ENCODE measurements around the gene BPI. TPM values are rescaled to one million over a fixed set of nuclear protein-coding genes. Genes with fewer than 3 reads are reported as not detected.
"Not testable (repeated sequence)": the region's sequence is repeated elsewhere in the genome, so short reads cannot be mapped to it uniquely, and the experiment has no call there.

The BPI gene
- total and polyA plus RNA-seq, 3 donors from 2014 or later: 9.3 to 29.0 (median 17.5) TPM

- H3K4me3 ChIP-seq: no peak overlapping the region
- H3K27me3 ChIP-seq: no peaks in the 10 kb centered on the region
- DNase-seq: no peak
- no peaks in the 10 kb centered on the region for H3K9me3 ChIP-seq
- H3K4me1 ChIP-seq: peaks cover 12% of the 10 kb centered on the region
- intact Hi-C loops (cut with DNase I; ENCODE audit: low total_unique reads): no loop called here
- no peak overlapping the region for H3K27ac ChIP-seq
- H3K36me3 ChIP-seq (ENCODE audit: low read depth, missing control alignments): no peaks in the 10 kb centered on the region
- TF ChIP-seq, protein P1, sequence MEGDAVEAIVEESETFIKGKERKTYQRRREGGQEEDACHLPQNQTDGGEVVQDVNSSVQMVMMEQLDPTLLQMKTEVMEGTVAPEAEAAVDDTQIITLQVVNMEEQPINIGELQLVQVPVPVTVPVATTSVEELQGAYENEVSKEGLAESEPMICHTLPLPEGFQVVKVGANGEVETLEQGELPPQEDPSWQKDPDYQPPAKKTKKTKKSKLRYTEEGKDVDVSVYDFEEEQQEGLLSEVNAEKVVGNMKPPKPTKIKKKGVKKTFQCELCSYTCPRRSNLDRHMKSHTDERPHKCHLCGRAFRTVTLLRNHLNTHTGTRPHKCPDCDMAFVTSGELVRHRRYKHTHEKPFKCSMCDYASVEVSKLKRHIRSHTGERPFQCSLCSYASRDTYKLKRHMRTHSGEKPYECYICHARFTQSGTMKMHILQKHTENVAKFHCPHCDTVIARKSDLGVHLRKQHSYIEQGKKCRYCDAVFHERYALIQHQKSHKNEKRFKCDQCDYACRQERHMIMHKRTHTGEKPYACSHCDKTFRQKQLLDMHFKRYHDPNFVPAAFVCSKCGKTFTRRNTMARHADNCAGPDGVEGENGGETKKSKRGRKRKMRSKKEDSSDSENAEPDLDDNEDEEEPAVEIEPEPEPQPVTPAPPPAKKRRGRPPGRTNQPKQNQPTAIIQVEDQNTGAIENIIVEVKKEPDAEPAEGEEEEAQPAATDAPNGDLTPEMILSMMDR (IDR thresholded peaks at IDR 0.05): no peak
- TF ChIP-seq POLR2A (IDR thresholded peaks at IDR 0.05): no peak
- 80 to 81% methylated on average over 11 of the region's 11 CpGs for WGBS, 2 donors
Measured at GRCh38 chr20:38377039-38377685, 73.2 kb downstream of the BPI start.

- H3K9me3 ChIP-seq; H3K27ac ChIP-seq; H3K27me3 ChIP-seq; H3K4me3 ChIP-seq; DNase-seq; intact Hi-C loops (cut with DNase I; ENCODE audit: low total_unique reads); H3K36me3 ChIP-seq (ENCODE audit: low read depth, missing control alignments): not testable (repeated sequence)
- H3K4me1 ChIP-seq: peaks cover 11% of the 10 kb centered on the region
- WGBS, 2 donors: 69 to 84% methylated on average over 5 of the region's 5 CpGs
Measured at GRCh38 chr20:38377838-38378237, 73.9 kb downstream of the BPI start.

- no peak for DNase-seq
- Histone ChIP-seq H3K9me3 (no peaks in the 10 kb centered on the region), H3K36me3 (ENCODE audit: low read depth, missing control alignments) (no peaks in the 10 kb centered on the region), H3K27ac (no peak overlapping the region), H3K27me3 (no peaks in the 10 kb centered on the region), H3K4me1 (no peaks in the 10 kb centered on the region), H3K4me3 (no peak overlapping the region)
- WGBS, 2 donors: 84 to 89% methylated on average over 4 of the region's 4 CpGs
- TF ChIP-seq POLR2A (IDR thresholded peaks at IDR 0.05): no peak
- TF ChIP-seq, protein P1 (IDR thresholded peaks at IDR 0.05): no peak
- intact Hi-C loops (cut with DNase I; ENCODE audit: low total_unique reads): no loop called here
Measured at GRCh38 chr20:38383147-38383546, 79.2 kb downstream of the BPI start.

GRCh38 chr20:38386004-38386403 is 82.0 kb downstream of the BPI start:
- 84 to 90% methylated on average over 8 of the region's 8 CpGs for WGBS, 2 donors
- H3K4me3 ChIP-seq: no peak overlapping the region
- TF ChIP-seq POLR2A (IDR thresholded peaks at IDR 0.05): no peak
- TF ChIP-seq, protein P1 (IDR thresholded peaks at IDR 0.05): no peak
- H3K4me1 ChIP-seq: no peaks in the 10 kb centered on the region
- no peaks in the 10 kb centered on the region for H3K36me3 ChIP-seq (ENCODE audit: low read depth, missing control alignments)
- intact Hi-C loops (cut with DNase I; ENCODE audit: low total_unique reads): no loop called here
- H3K9me3 ChIP-seq: no peaks in the 10 kb centered on the region
- H3K27ac ChIP-seq: no peak overlapping the region
- no peak for DNase-seq
- H3K27me3 ChIP-seq: no peaks in the 10 kb centered on the region

- 82 to 89% methylated on average over 2 of the region's 2 CpGs for WGBS, 2 donors
- intact Hi-C loops (cut with DNase I; ENCODE audit: low total_unique reads): no loop called here
- no peak overlapping the region for H3K27ac ChIP-seq
Measured at GRCh38 chr20:38386851-38387250, 82.9 kb downstream of the BPI start.

More at GRCh38 chr20:38386851-38387250, 82.9 kb downstream of the BPI start:
- TF ChIP-seq POLR2A (IDR thresholded peaks at IDR 0.05): no peak
- TF ChIP-seq, protein P1 (IDR thresholded peaks at IDR 0.05): no peak
- H3K27me3 ChIP-seq: no peaks in the 10 kb centered on the region
- H3K4me1 ChIP-seq: no peaks in the 10 kb centered on the region
- no peak for DNase-seq
- H3K9me3 ChIP-seq: no peaks in the 10 kb centered on the region
- H3K4me3 ChIP-seq: no peak overlapping the region
- H3K36me3 ChIP-seq (ENCODE audit: low read depth, missing control alignments): no peaks in the 10 kb centered on the region

Other genes starting within 250 kb of the BPI start
- gene TGM2, start 138.9 kb upstream of the BPI start, total RNA-seq: 1 to 10 TPM; 3.2 to 8.5 TPM
- 49.0 TPM for gene TGM2, start 138.9 kb upstream of the BPI start, polyA plus RNA-seq (ENCODE audit: insufficient read depth, low read depth, low replicate concordance)
- 1 to 10 TPM; 7.6 to 9.6 TPM for gene KIAA1755, start 43.4 kb upstream of the BPI start, total RNA-seq
- 5.2 TPM for gene KIAA1755, start 43.4 kb upstream of the BPI start, polyA plus RNA-seq (ENCODE audit: insufficient read depth, low read depth, low replicate concordance)
- 1 to 10 TPM in 1 of 2 donors, under 1 TPM in 1; 0.87 to 1.2 TPM for gene LBP, start 42.3 kb downstream of the BPI start, total RNA-seq
- gene LBP, start 42.3 kb downstream of the BPI start, polyA plus RNA-seq (ENCODE audit: insufficient read depth, low read depth, low replicate concordance): 1.3 TPM
- gene SNHG17, start 131.2 kb downstream of the BPI start, total RNA-seq: 10 to 100 TPM; 16.3 to 26.9 TPM
- 17.8 TPM for gene SNHG17, start 131.2 kb downstream of the BPI start, polyA plus RNA-seq (ENCODE audit: insufficient read depth, low read depth, low replicate concordance)
- 10 to 100 TPM; 49.9 to 64.7 TPM for gene RALGAPB, start 168.7 kb downstream of the BPI start, total RNA-seq
- 52.6 TPM for gene RALGAPB, start 168.7 kb downstream of the BPI start, polyA plus RNA-seq (ENCODE audit: insufficient read depth, low read depth, low replicate concordance)